Measurements from ENCODE around the gene KDM7A. TPM values are rescaled to one million over a fixed set of nuclear protein-coding genes. Genes with fewer than 3 reads are reported as not detected.

Gene KDM7A
- total RNA-seq, 1 experiment from 2014 or later = 7.2 TPM

GRCh38 chr7:140051820-140052219 lies 125.0 kb downstream of the KDM7A start:
- no peak for DNase-seq
- Histone ChIP-seq H3K4me1 (ENCODE audit: low read length) (peaks cover 9% of the 10 kb centered on the region), H3K9me2 (replicated peaks; ENCODE audit: insufficient read depth, low read length) (no peaks in the 10 kb centered on the region), H3K4me3 (ENCODE audit: low read length) (no peak overlapping the region), H3K27me3 (ENCODE audit: low read length) (no peaks in the 10 kb centered on the region), H3K27ac (ENCODE audit: low read length) (no peak overlapping the region), H3K9me3 (ENCODE audit: low read length) (no peaks in the 10 kb centered on the region), H4K20me1 (ENCODE audit: insufficient read depth, low read depth, low read length) (no peaks in the 10 kb centered on the region), H3K9ac (ENCODE audit: low read length) (no peak overlapping the region), H3K36me3 (ENCODE audit: insufficient read depth, low read length) (peaks cover 8% of the 10 kb centered on the region; the same call in 1 of the 2 replicates), H3K4me2 (ENCODE audit: low read depth, low read length, poor library complexity, severe bottlenecking) (no peak overlapping the region), H2AFZ (ENCODE audit: low read length) (no peak overlapping the region), H3K79me2 (ENCODE audit: low read length) (no peaks in the 10 kb centered on the region)

GRCh38 chr7:140050100-140050499 lies 126.7 kb downstream of the KDM7A start:
- Histone ChIP-seq H4K20me1 (ENCODE audit: insufficient read depth, low read depth, low read length) (no peaks in the 10 kb centered on the region), H3K4me3 (ENCODE audit: low read length) (no peak overlapping the region), H3K4me2 (ENCODE audit: low read depth, low read length, poor library complexity, severe bottlenecking) (no peak overlapping the region), H3K27me3 (ENCODE audit: low read length) (no peaks in the 10 kb centered on the region), H2AFZ (ENCODE audit: low read length) (no peak overlapping the region), H3K9me2 (replicated peaks; ENCODE audit: insufficient read depth, low read length) (no peaks in the 10 kb centered on the region), H3K4me1 (ENCODE audit: low read length) (peaks cover 6% of the 10 kb centered on the region), H3K36me3 (ENCODE audit: insufficient read depth, low read length) (peaks cover 8% of the 10 kb centered on the region; the same call in 1 of the 2 replicates), H3K27ac (ENCODE audit: low read length) (no peak overlapping the region), H3K9ac (ENCODE audit: low read length) (no peak overlapping the region), H3K79me2 (ENCODE audit: low read length) (no peaks in the 10 kb centered on the region), H3K9me3 (ENCODE audit: low read length) (no peaks in the 10 kb centered on the region)
- no peak for DNase-seq

- Histone ChIP-seq H3K27me3 (ENCODE audit: low read length) (no peaks in the 10 kb centered on the region), H4K20me1 (ENCODE audit: insufficient read depth, low read depth, low read length) (no peaks in the 10 kb centered on the region), H3K4me2 (ENCODE audit: low read depth, low read length, poor library complexity, severe bottlenecking) (no peak overlapping the region), H3K79me2 (ENCODE audit: low read length) (no peaks in the 10 kb centered on the region), H3K27ac (ENCODE audit: low read length) (no peak overlapping the region), H3K9me3 (ENCODE audit: low read length) (no peaks in the 10 kb centered on the region), H2AFZ (ENCODE audit: low read length) (no peak overlapping the region), H3K4me1 (ENCODE audit: low read length) (peaks cover 6% of the 10 kb centered on the region), H3K9me2 (replicated peaks; ENCODE audit: insufficient read depth, low read length) (no peaks in the 10 kb centered on the region), H3K36me3 (ENCODE audit: insufficient read depth, low read length) (peaks cover 8% of the 10 kb centered on the region; the same call in 1 of the 2 replicates), H3K9ac (ENCODE audit: low read length) (no peak overlapping the region), H3K4me3 (ENCODE audit: low read length) (no peak overlapping the region)
- DNase-seq = no peak
Observed at GRCh38 chr7:140049339-140050024, 127.3 kb downstream of the KDM7A start.

GRCh38 chr7:140048989-140049338 lies 127.8 kb downstream of the KDM7A start:
- no peak overlapping the region for H2AFZ ChIP-seq (ENCODE audit: low read length)
- no peaks in the 10 kb centered on the region for H3K27me3 ChIP-seq (ENCODE audit: low read length)
- H3K36me3 ChIP-seq (ENCODE audit: insufficient read depth, low read length) = peaks cover 8% of the 10 kb centered on the region; the same call in 1 of the 2 replicates
- no peaks in the 10 kb centered on the region for H3K9me3 ChIP-seq (ENCODE audit: low read length)
- no peak overlapping the region for H3K9ac ChIP-seq (ENCODE audit: low read length)
- no peaks in the 10 kb centered on the region for H3K79me2 ChIP-seq (ENCODE audit: low read length)
- H3K27ac ChIP-seq (ENCODE audit: low read length) = no peak overlapping the region
- H3K4me1 ChIP-seq (ENCODE audit: low read length) = peaks cover 3% of the 10 kb centered on the region
- DNase-seq = no peak
- no peaks in the 10 kb centered on the region for H3K9me2 ChIP-seq (replicated peaks; ENCODE audit: insufficient read depth, low read length)
- no peak overlapping the region for H3K4me2 ChIP-seq (ENCODE audit: low read depth, low read length, poor library complexity, severe bottlenecking)
- H4K20me1 ChIP-seq (ENCODE audit: insufficient read depth, low read depth, low read length) = no peaks in the 10 kb centered on the region
- H3K4me3 ChIP-seq (ENCODE audit: low read length) = no peak overlapping the region

GRCh38 chr7:140048138-140048537 lies 128.6 kb downstream of the KDM7A start:
- Histone ChIP-seq H4K20me1 (ENCODE audit: insufficient read depth, low read depth, low read length) (no peaks in the 10 kb centered on the region), H3K36me3 (ENCODE audit: insufficient read depth, low read length) (peaks cover 1% of the 10 kb centered on the region; the same call in 1 of the 2 replicates)

GRCh38 chr7:140047197-140047596 lies 129.6 kb downstream of the KDM7A start:
- Histone ChIP-seq H3K4me1 (ENCODE audit: low read length) (no peaks in the 10 kb centered on the region), H3K9me3 (ENCODE audit: low read length) (no peaks in the 10 kb centered on the region), H3K36me3 (ENCODE audit: insufficient read depth, low read length) (no peaks in the 10 kb centered on the region), H4K20me1 (ENCODE audit: insufficient read depth, low read depth, low read length) (no peaks in the 10 kb centered on the region), H3K79me2 (ENCODE audit: low read length) (no peaks in the 10 kb centered on the region), H3K4me2 (ENCODE audit: low read depth, low read length, poor library complexity, severe bottlenecking) (no peak overlapping the region), H3K9ac (ENCODE audit: low read length) (no peak overlapping the region), H3K9me2 (replicated peaks; ENCODE audit: insufficient read depth, low read length) (no peaks in the 10 kb centered on the region), H3K27ac (ENCODE audit: low read length) (no peak overlapping the region), H2AFZ (ENCODE audit: low read length) (no peak overlapping the region), H3K4me3 (ENCODE audit: low read length) (no peak overlapping the region), H3K27me3 (ENCODE audit: low read length) (no peaks in the 10 kb centered on the region)
- no peak for DNase-seq

More at GRCh38 chr7:140048138-140048537, 128.6 kb downstream of the KDM7A start:
- H3K27ac ChIP-seq (ENCODE audit: low read length) = no peak overlapping the region
- H3K4me3 ChIP-seq (ENCODE audit: low read length) = no peak overlapping the region
- no peaks in the 10 kb centered on the region for H3K4me1 ChIP-seq (ENCODE audit: low read length)
- no peaks in the 10 kb centered on the region for H3K9me2 ChIP-seq (replicated peaks; ENCODE audit: insufficient read depth, low read length)
- no peaks in the 10 kb centered on the region for H3K79me2 ChIP-seq (ENCODE audit: low read length)
- H3K27me3 ChIP-seq (ENCODE audit: low read length) = no peaks in the 10 kb centered on the region
- no peak overlapping the region for H3K9ac ChIP-seq (ENCODE audit: low read length)
- no peak for DNase-seq
- H2AFZ ChIP-seq (ENCODE audit: low read length) = no peak overlapping the region
- no peak overlapping the region for H3K4me2 ChIP-seq (ENCODE audit: low read depth, low read length, poor library complexity, severe bottlenecking)
- no peaks in the 10 kb centered on the region for H3K9me3 ChIP-seq (ENCODE audit: low read length)

GRCh38 chr7:140045697-140046096 lies 131.1 kb downstream of the KDM7A start:
- Histone ChIP-seq H3K9me3 (ENCODE audit: low read length) (no peaks in the 10 kb centered on the region), H3K9ac (ENCODE audit: low read length) (no peak overlapping the region), H3K27ac (ENCODE audit: low read length) (no peak overlapping the region), H3K27me3 (ENCODE audit: low read length) (no peaks in the 10 kb centered on the region), H2AFZ (ENCODE audit: low read length) (no peak overlapping the region), H3K9me2 (replicated peaks; ENCODE audit: insufficient read depth, low read length) (no peaks in the 10 kb centered on the region), H3K4me2 (ENCODE audit: low read depth, low read length, poor library complexity, severe bottlenecking) (no peak overlapping the region), H3K4me1 (ENCODE audit: low read length) (no peaks in the 10 kb centered on the region), H3K79me2 (ENCODE audit: low read length) (no peaks in the 10 kb centered on the region), H4K20me1 (ENCODE audit: insufficient read depth, low read depth, low read length) (no peaks in the 10 kb centered on the region), H3K4me3 (ENCODE audit: low read length) (no peak overlapping the region), H3K36me3 (ENCODE audit: insufficient read depth, low read length) (no peaks in the 10 kb centered on the region)
- no peak for DNase-seq

- Histone ChIP-seq H3K4me2 (ENCODE audit: low read depth, low read length, poor library complexity, severe bottlenecking) (no peak overlapping the region), H3K4me1 (ENCODE audit: low read length) (no peaks in the 10 kb centered on the region), H3K36me3 (ENCODE audit: insufficient read depth, low read length) (no peaks in the 10 kb centered on the region), H3K79me2 (ENCODE audit: low read length) (no peaks in the 10 kb centered on the region), H3K4me3 (ENCODE audit: low read length) (no peak overlapping the region), H4K20me1 (ENCODE audit: insufficient read depth, low read depth, low read length) (no peaks in the 10 kb centered on the region), H2AFZ (ENCODE audit: low read length) (no peak overlapping the region), H3K9me2 (replicated peaks; ENCODE audit: insufficient read depth, low read length) (no peaks in the 10 kb centered on the region), H3K9me3 (ENCODE audit: low read length) (no peaks in the 10 kb centered on the region), H3K27me3 (ENCODE audit: low read length) (no peaks in the 10 kb centered on the region), H3K27ac (ENCODE audit: low read length) (no peak overlapping the region), H3K9ac (ENCODE audit: low read length) (no peak overlapping the region)
- DNase-seq = no peak
Observed at GRCh38 chr7:140044251-140044650, 132.5 kb downstream of the KDM7A start.

Data from Karpas-422 (cell line).